Heart right ventricle (tissue), 16 donors: Measurements from ENCODE around the gene KLHL2. TPM values are rescaled to one million over a fixed set of nuclear protein-coding genes. Genes with fewer than 3 reads are reported as not detected.
"Not testable (repeated sequence)": the region's sequence is repeated elsewhere in the genome, so short reads cannot be mapped to it uniquely, and the experiment has no call there.

ENCODE experiments used
- ATAC-seq, 8 donors: fragments of 200-7000 bp; cut with Tn5 transposase; one replicate each; pipeline ENCODE4 v1.9.1; 2020; ENCODE audit warnings: mild to moderate bottlenecking in 8 of 8, moderate library complexity in 8 of 8, moderate number of reproducible peaks in 1 of 8
- DNase-seq, 2 donors: peaks; one replicate each; pipeline ENCODE4 v3.0.0-alpha.2; 2020
- H3K27ac ChIP-seq, 10 donors: fragments of 200-600 bp; sonication (generic) in 2 of 10; one replicate each; pipeline versions ENCODE4 v1.5.0 to v1.8.0; 2020 to 2022; ENCODE audit warnings: mild to moderate bottlenecking in 3 of 10
- H3K27me3 ChIP-seq, 7 donors: fragments of 200-600 bp; one replicate each; pipeline ENCODE4 v1.8.0; 2021 to 2022; ENCODE audit warnings: mild to moderate bottlenecking in 2 of 7
- H3K36me3 ChIP-seq, 9 donors: fragments of 200-600 bp; sonication (generic) in 1 of 9; one replicate each; pipeline versions ENCODE4 v1.5.0 to v1.8.0; 2020 to 2022; ENCODE audit warnings: mild to moderate bottlenecking in 2 of 9
- H3K4me1 ChIP-seq, 9 donors: fragments of 200-600 bp; sonication (generic) in 1 of 9; one replicate each; pipeline versions ENCODE4 v1.5.0 to v1.8.0; 2020 to 2022; ENCODE audit warnings: mild to moderate bottlenecking in 4 of 9
- H3K4me3 ChIP-seq, 10 donors: fragments of 200-600 bp; sonication (generic) in 2 of 10; one replicate each; pipeline versions ENCODE4 v1.5.0 to v1.8.0; 2020 to 2022; ENCODE audit warnings: mild to moderate bottlenecking in 7 of 10, moderate library complexity in 2 of 10
- H3K9me3 ChIP-seq, 11 donors: fragments of 200-600 bp in 10 of 11; sonication (generic) in 2 of 11; one replicate each; pipeline versions ENCODE4 v1.5.0 to v1.8.0; 2013 to 2022; ENCODE audit warnings: mild to moderate bottlenecking in 2 of 11, control low read depth in 1 of 11, moderate library complexity in 1 of 11
- CTCF ChIP-seq, 9 donors: fragments of 200-600 bp; sonication (generic) in 2 of 9; IDR thresholded peaks; one replicate each; pipeline versions ENCODE4 v1.5.0 to v1.8.0; 2021 to 2022; ENCODE audit warnings: antibody characterized with exemption in 9 of 9, mild to moderate bottlenecking in 5 of 9, moderate library complexity in 1 of 9
- WGBS, 2 donors: extraction: QIAGEN DNeasy Blood & Tissue Kit; methylation state at CpG; one replicate each; pipeline ENCODE4 v1.1.7; 2013; ENCODE audit warnings: inconsistent platforms in 1 of 2; 5-methylcytosine and 5-hydroxymethylcytosine counted together
- intact Hi-C, 10 donors: fragments of 100-400 bp; cut with DNase I; formaldehyde crosslinking; loops; one replicate each; pipeline versions ENCODE4 v1.11.1 to v1.14.2; 2022
- long read RNA-seq, 3 donors: library from polyadenylated mRNA; unstranded; transcript quantifications; one replicate each; pipeline ENCODE4 v2.0.0, GENCODE V29; 2020 to 2021
- polyA plus RNA-seq, 2 donors: library from polyadenylated mRNA; stranded (reverse); fragments of 200-250 nt; gene quantifications; one replicate each; pipeline ENCODE4 v1.2.3, GENCODE V29; 2013
- total RNA-seq, 10 donors: library from RNA; stranded (reverse); fragmentation: NEBNext Ultra II Directional in 3 of 10; extraction: Animal tissue kit (Norgen Biotek cat#: 25700) in 3 of 10; gene quantifications; one replicate each; pipeline versions ENCODE4 v1.2.1 to v1.2.4, GENCODE V29; 2021 to 2023
- donor health status: Arrhythmogenic right ventricular cardiomyopathy.
- donor health status: ischemic (EF 13 %, LVEDD 7.1; RV severe dilation, severe dysfunction).
- donor health status: healthy with polysubstance abuse.
- donor health status: DM: no; HTN: yes; CAD: no.
- donor health status: DM: no; HTN: no; CAD: no.
- donor health status: ischemic (EF 25% LVEDD 6.9; RV normal size, moderate dysfunction).
- donor health status: ischemic (EF 25% LVEDD 5.7; RV mildly dilated, moderate dysfunction).
- donor health status: healthy.
- donor health status: DM: yes; HTN: yes; CAD: no.
- donor health status: Ischemic cardiomyopathy.
- donor health status: ischemic (EF 35%, LVEDD 5.7; RV mildly dilated, moderate dysfunction).
- donor health status: nonischemic (EF 11% LVEDD 7.7; RV severe dilation, severe dysfunction).
- donor health status: DM: yes; HTN: yes; CAD: no.
- donor health status: PGD.
- donor health status: ischemic (EF 29% LVEDD 5.4; RV normal size, mild dysfunction).
- donor health status: nonischemic (EF 23%, LVEDD 6.1; RV moderate dilation, normal function).

KLHL2 gene
- total RNA-seq (10 to 100 TPM in 7 of 10 donors, 1 to 10 TPM in 3; 6.0 to 14.7 (median 10.9) TPM), polyA plus RNA-seq (1 to 10 TPM; 6.1 to 9.1 TPM)
- long read RNA-seq, donor 1, transcript KLHL2-201 (15 exons, 3,134 nt): major isoform, 16 of 23 reads
- long read RNA-seq, donor 1, partial matches to known transcripts: 1 of 23 reads
- long read RNA-seq, donor 1, other reads (novel, unspliced or antisense): 6 of 23 reads
- long read RNA-seq, donor 2, transcript KLHL2-201 (15 exons, 3,134 nt): major isoform, 15 of 27 reads
- long read RNA-seq, donor 2, partial matches to known transcripts: 2 of 27 reads
- long read RNA-seq, donor 2, other reads (novel, unspliced or antisense): 9 of 27 reads
- long read RNA-seq, donor 3, transcript KLHL2-201 (15 exons, 3,134 nt): major isoform, 9 of 20 reads
- long read RNA-seq, donor 3, partial matches to known transcripts: 4 of 20 reads
- long read RNA-seq, donor 3, other reads (novel, unspliced or antisense): 7 of 20 reads

- peak within 1 kb of the TSS; percentile 46 to 91 (median 84) for H3K4me3 ChIP-seq
- peaks cover 4 to 67% (median 24%) of the 10 kb centered on the region in 9 donors for H3K4me1 ChIP-seq
- ATAC-seq: peak; percentile 95 to 98 (median 96)
- TF ChIP-seq CTCF (IDR thresholded peaks at IDR 0.05): peak in 1 of 9 donors; percentile 11
- no peaks in the 10 kb centered on the region for H3K9me3 ChIP-seq
- peak within 1 kb of the TSS; percentile 62 to 94 (median 86) for H3K27ac ChIP-seq
- H3K27me3 ChIP-seq: no peaks in the 10 kb centered on the region
- intact Hi-C loops: loop anchor here in 9 of 10 donors (5.0 to 10.0 kb wide), 3 partner anchors 73 to 120 kb away; partner anchors contain the start of gene MSMO1 (in 9 of the 9)
- WGBS, 2 donors: 0% methylated on average over 88 to 113 of the region's 113 CpGs
- peak; percentile 82 to 85 for DNase-seq
- H3K36me3 ChIP-seq: no peaks in the 10 kb centered on the region
These were observed at the start of gene KLHL2 for GRCh38 chr4:165207431-165208220. TSS of gene KLHL2 (plus strand) at chr4:165207561. CDS start at chr4:165207877, 316 bp downstream.

GRCh38 chr4:165158762-165159161 lies 48.6 kb upstream of the KLHL2 start:
- no peak for ATAC-seq
- H3K4me1 ChIP-seq: no peaks in the 10 kb centered on the region

GRCh38 chr4:165164257-165164656 lies 43.1 kb upstream of the KLHL2 start:
- Histone ChIP-seq H3K4me1 (no peaks in the 10 kb centered on the region), H3K4me3 (no peak overlapping the region), H3K36me3 (no peaks in the 10 kb centered on the region), H3K27ac (no peak overlapping the region), H3K27me3 (peaks cover 0 to 7% (median 0%) of the 10 kb centered on the region in 7 donors), H3K9me3 (peaks cover 0 to 14% (median 0%) of the 10 kb centered on the region in 11 donors)
- no peak for TF ChIP-seq CTCF (IDR thresholded peaks at IDR 0.05)
- 77 to 79% methylated on average over 2 of the region's 2 CpGs for WGBS, 2 donors
- ATAC-seq (no peak), DNase-seq (no peak)
- intact Hi-C loops: no loop called here

More at GRCh38 chr4:165158762-165159161, 48.6 kb upstream of the KLHL2 start:
- no peak for TF ChIP-seq CTCF (IDR thresholded peaks at IDR 0.05)
- Histone ChIP-seq H3K36me3 (no peaks in the 10 kb centered on the region), H3K4me3 (no peak overlapping the region), H3K27ac (no peak overlapping the region), H3K9me3 (peaks cover 0 to 18% (median 0%) of the 10 kb centered on the region in 11 donors), H3K27me3 (peaks cover 0 to 4% (median 0%) of the 10 kb centered on the region in 7 donors)
- intact Hi-C loops: no loop called here
- no peak for DNase-seq

- peaks cover 0 to 14% (median 0%) of the 10 kb centered on the region in 11 donors for H3K9me3 ChIP-seq
- DNase-seq, H3K36me3 ChIP-seq, H3K4me3 ChIP-seq, intact Hi-C loops, ATAC-seq, H3K27me3 ChIP-seq, H3K4me1 ChIP-seq, H3K27ac ChIP-seq: not testable (repeated sequence)
- 96% methylated on average over 1 of the region's 1 CpG for WGBS, 2 donors
These were observed 40.5 kb upstream of the KLHL2 start for GRCh38 chr4:165166872-165167271.
